H1 (cell line): Measurements from ENCODE around the gene SNX25. TPM values are rescaled to one million over a fixed set of nuclear protein-coding genes. Genes with fewer than 3 reads are reported as not detected.

Experiments
- CTCF ChIA-PET: fragments of 300-600 bp; sonication (Branson Sonifier 250); formaldehyde crosslinking; loops from one replicate; lab custom pipeline; 2021; ENCODE audit not compliant: partially characterized antibody; lab: Charles Lee
- POLR2A ChIA-PET: fragments of 300-600 bp; sonication (Branson Sonifier 250); formaldehyde crosslinking; loops from one replicate; lab custom pipeline; 2021; ENCODE audit warnings: inconsistent platforms; ENCODE audit not compliant: partially characterized antibody; lab: Charles Lee
- DNase-seq, 2 experiments: peaks; one replicate each; pipeline versions ENCODE4 v3.0.0 to v3.0.0-alpha.2; 2010 to 2022; ENCODE audit warnings: low spot score in 2 of 2, low read depth in 1 of 2, mixed read lengths in 1 of 2
- FAIRE-seq: peaks from 2 replicates; lab custom pipeline; 2011; peaks lifted over from hg19 to GRCh38; lab: Jason Lieb, UNC
- H2AFZ ChIP-seq: 2 replicates; pipeline ENCODE4 v1.8.1; 2012; ENCODE audit warnings: low read length, inconsistent platforms
- H2AK5ac ChIP-seq: 2 replicates; pipeline ENCODE4 v1.6.1; 2013; ENCODE audit warnings: low read depth, low read length
- H2BK120ac ChIP-seq: replicated peaks from 2 replicates; pipeline ENCODE3; 2013; ENCODE audit warnings: low read depth, low read length, inconsistent platforms
- H2BK12ac ChIP-seq: 2 replicates; pipeline ENCODE4 v1.6.1; 2013; ENCODE audit warnings: low read depth, low read length
- H2BK15ac ChIP-seq: 2 replicates; pipeline ENCODE4 v1.6.1; 2013; ENCODE audit warnings: low read length
- H2BK20ac ChIP-seq: 2 replicates; pipeline ENCODE4 v1.6.1; 2013; ENCODE audit warnings: low read length
- H2BK5ac ChIP-seq: 2 replicates; pipeline ENCODE4 v1.6.1; 2013; ENCODE audit warnings: low read depth, low read length
- H3K14ac ChIP-seq: 2 replicates; pipeline ENCODE4 v1.6.1; 2013; ENCODE audit warnings: inconsistent platforms; ENCODE audit not compliant: insufficient read length
- H3K18ac ChIP-seq: 2 replicates; pipeline ENCODE4 v1.6.1; 2013; ENCODE audit warnings: low read length; ENCODE audit errors: extremely low read depth
- H3K23ac ChIP-seq: 2 replicates; pipeline ENCODE4 v1.6.1; 2013; ENCODE audit warnings: inconsistent platforms; ENCODE audit not compliant: insufficient read length
- H3K23me2 ChIP-seq: 2 replicates; pipeline ENCODE4 v1.6.1; 2013; ENCODE audit warnings: low read depth, low read length
- H3K27ac ChIP-seq: 2 replicates; pipeline ENCODE4 v1.6.1; 2011; ENCODE audit warnings: low read depth, low read length, inconsistent platforms
- H3K27me3 ChIP-seq, 4 experiments: replicated peaks in 1 of 4; 1 replicate in 1 of 4; 2 replicates in 3 of 4; pipeline versions ENCODE4 v1.6.1 to v1.8.1; 2011 to 2013; ENCODE audit warnings: low read length in 3 of 4, mild to moderate bottlenecking in 3 of 4, inconsistent platforms in 2 of 4, mixed read lengths in 2 of 4, moderate library complexity in 1 of 4; ENCODE audit not compliant: control insufficient read depth in 3 of 4, insufficient read depth in 3 of 4; ENCODE audit errors: extremely low read depth in 1 of 4
- H3K36me3 ChIP-seq, 4 experiments: 2 replicates each; pipeline versions ENCODE4 v1.6.1 to v1.8.1; 2011 to 2013; ENCODE audit warnings: mild to moderate bottlenecking in 4 of 4, low read length in 3 of 4, moderate library complexity in 2 of 4, control low read depth in 1 of 4, inconsistent platforms in 1 of 4; ENCODE audit not compliant: insufficient read depth in 4 of 4, control insufficient read depth in 2 of 4
- H3K4ac ChIP-seq: replicated peaks from 2 replicates; pipeline ENCODE3; 2013; ENCODE audit warnings: low read length, low read depth, mixed read lengths, inconsistent platforms; ENCODE audit not compliant: insufficient read length
- H3K4me1 ChIP-seq, 4 experiments: replicated peaks in 1 of 4; 1 replicate in 1 of 4; 2 replicates in 3 of 4; pipeline versions ENCODE4 v1.6.1 to v1.8.1; 2011 to 2013; ENCODE audit warnings: low read length in 3 of 4, inconsistent platforms in 2 of 4, mixed read lengths in 1 of 4; ENCODE audit not compliant: insufficient read depth in 4 of 4, control insufficient read depth in 3 of 4
- H3K4me2 ChIP-seq, 2 experiments: 2 replicates each; pipeline versions ENCODE4 v1.6.1 to v1.8.1; 2011 to 2013; ENCODE audit warnings: low read depth in 2 of 2, low read length in 2 of 2, control low read depth in 1 of 2, inconsistent platforms in 1 of 2, mild to moderate bottlenecking in 1 of 2; ENCODE audit not compliant: insufficient read depth in 1 of 2
- H3K4me3 ChIP-seq, 4 experiments: fragments of 200-600, 300-600 bp in 1 of 4; sonication (generic), shearing (Covaris generic), sonication (Bioruptor Twin) in 1 of 4; 2 replicates each; pipeline versions ENCODE4 v1.5.1 to v1.8.1; 2011 to 2016; ENCODE audit warnings: low read length in 4 of 4, low read depth in 3 of 4, control low read depth in 2 of 4, inconsistent platforms in 2 of 4, mild to moderate bottlenecking in 2 of 4, mixed read lengths in 1 of 4, moderate library complexity in 1 of 4; ENCODE audit not compliant: insufficient read depth in 2 of 4; ENCODE audit errors: extremely low read depth in 1 of 4
- H3K56ac ChIP-seq: replicated peaks from 2 replicates; pipeline ENCODE3; 2013; ENCODE audit warnings: low read depth, mild to moderate bottlenecking, mixed read lengths, low read length, inconsistent platforms; ENCODE audit not compliant: insufficient read length
- H3K79me1 ChIP-seq: 2 replicates; pipeline ENCODE4 v1.6.1; 2013; ENCODE audit warnings: low read depth, low read length, control low read depth
- H3K79me2 ChIP-seq, 2 experiments: 2 replicates each; pipeline versions ENCODE4 v1.6.1 to v1.8.1; 2012 to 2013; ENCODE audit warnings: low read length in 2 of 2, mild to moderate bottlenecking in 2 of 2, inconsistent platforms in 1 of 2; ENCODE audit not compliant: insufficient read depth in 2 of 2, control insufficient read depth in 1 of 2
- H3K9ac ChIP-seq, 4 experiments: replicated peaks in 1 of 4; 1 replicate in 1 of 4; 2 replicates in 3 of 4; pipeline versions ENCODE4 v1.6.1 to v1.8.1; 2011 to 2013; ENCODE audit warnings: low read depth in 3 of 4, low read length in 3 of 4, control low read depth in 2 of 4, mild to moderate bottlenecking in 2 of 4, moderate library complexity in 2 of 4, inconsistent platforms in 1 of 4; ENCODE audit errors: extremely low read depth in 1 of 4
- H3K9me3 ChIP-seq, 2 experiments: 2 replicates each; pipeline versions ENCODE4 v1.6.1 to v1.8.1; 2012 to 2013; ENCODE audit warnings: mild to moderate bottlenecking in 2 of 2, moderate library complexity in 2 of 2, control low read depth in 1 of 2, inconsistent platforms in 1 of 2, low read depth in 1 of 2, low read length in 1 of 2, mixed read lengths in 1 of 2; ENCODE audit not compliant: insufficient read depth in 2 of 2
- H4K20me1 ChIP-seq, 2 experiments: replicated peaks in 1 of 2; 2 replicates each; pipeline versions ENCODE3 to v1.8.1; 2011 to 2013; ENCODE audit warnings: inconsistent platforms in 2 of 2, low read length in 2 of 2, mild to moderate bottlenecking in 1 of 2; ENCODE audit not compliant: insufficient read depth in 2 of 2, control insufficient read depth in 1 of 2
- H4K5ac ChIP-seq: 2 replicates; pipeline ENCODE4 v1.6.1; 2013; ENCODE audit warnings: low read length, low read depth, mixed read lengths, inconsistent platforms; ENCODE audit not compliant: insufficient read length
- H4K8ac ChIP-seq: 2 replicates; pipeline ENCODE4 v1.8.0; 2013; ENCODE audit warnings: mild to moderate bottlenecking, moderate library complexity, low read length, inconsistent platforms; ENCODE audit not compliant: insufficient read depth; ENCODE audit errors: extremely low read depth
- H4K91ac ChIP-seq: replicated peaks from 2 replicates; pipeline ENCODE3; 2013; ENCODE audit warnings: low read length, mixed read lengths, inconsistent platforms; ENCODE audit not compliant: insufficient read length
- ASH2L ChIP-seq: fragments of 200-600, 300-600 bp; sonication (generic); IDR thresholded peaks from one replicate; pipeline ENCODE4 v1.7.1; 2017; ENCODE audit warnings: low read length
- BACH1 ChIP-seq: IDR thresholded peaks from 2 replicates; pipeline ENCODE4 v1.6.1; 2012; ENCODE audit warnings: low read length, improper control_type of control experiment
- CBX5 ChIP-seq: fragments of 300-800, 300-1000 bp; sonication (generic); IDR thresholded peaks from 2 replicates; pipeline ENCODE4 v1.7.1; 2016; ENCODE audit warnings: antibody characterized with exemption, low read length, low read depth
- JUN ChIP-seq: IDR thresholded peaks from 2 replicates; pipeline ENCODE4 v1.6.1; 2011; ENCODE audit warnings: low read depth, mild to moderate bottlenecking, improper control_type of control experiment, low read length
- JUND ChIP-seq: IDR thresholded peaks from 2 replicates; pipeline ENCODE4 v1.6.1; 2011; ENCODE audit warnings: mild to moderate bottlenecking, improper control_type of control experiment, low read length
- KDM5A ChIP-seq: fragments of 200-600 bp; IDR thresholded peaks from 2 replicates; pipeline ENCODE4 v1.7.1; 2012; ENCODE audit warnings: mild to moderate bottlenecking, low read length, inconsistent platforms, mixed read lengths
- NANOG ChIP-seq: IDR thresholded peaks from 2 replicates; pipeline ENCODE4 v1.6.1; 2011; ENCODE audit warnings: low read length, low read depth, mild to moderate bottlenecking, inconsistent platforms; ENCODE audit not compliant: insufficient read depth, poor library complexity, severe bottlenecking
- RAD21 ChIP-seq, 2 experiments: IDR thresholded peaks in 1 of 2; conservative IDR thresholded peaks in 1 of 2; 2 replicates each; pipeline ENCODE4 v1.6.1; 2011; ENCODE audit warnings: low read depth in 2 of 2, low read length in 2 of 2, improper control_type of control experiment in 1 of 2, inconsistent platforms in 1 of 2, mild to moderate bottlenecking in 1 of 2, moderate library complexity in 1 of 2
- RXRA ChIP-seq: IDR thresholded peaks from 2 replicates; pipeline ENCODE4 v1.6.1; 2011; ENCODE audit warnings: low read depth, mild to moderate bottlenecking, low read length, moderate library complexity; ENCODE audit not compliant: insufficient read depth
- SAP30 ChIP-seq: fragments of 300-600 bp; sonication (generic); IDR thresholded peaks from 2 replicates; pipeline ENCODE4 v1.7.1; 2012; ENCODE audit warnings: low read length, moderate library complexity, mild to moderate bottlenecking, inconsistent platforms; ENCODE audit not compliant: insufficient read depth, insufficient replicate concordance
- SIN3A ChIP-seq, 2 experiments: IDR thresholded peaks in 1 of 2; conservative IDR thresholded peaks in 1 of 2; 2 replicates each; pipeline ENCODE4 v1.6.1; 2011 to 2012; ENCODE audit warnings: low read length in 2 of 2, improper control_type of control experiment in 1 of 2, low read depth in 1 of 2, mild to moderate bottlenecking in 1 of 2
- SP2 ChIP-seq: IDR thresholded peaks from 2 replicates; pipeline ENCODE4 v1.6.1; 2012; ENCODE audit warnings: mild to moderate bottlenecking, low read length, inconsistent platforms
- TAF1 ChIP-seq: IDR thresholded peaks from 2 replicates; pipeline ENCODE4 v1.6.1; 2011; ENCODE audit warnings: mild to moderate bottlenecking, low read depth, low read length
- TBP ChIP-seq: IDR thresholded peaks from 2 replicates; pipeline ENCODE4 v1.6.1; 2011; ENCODE audit warnings: low read depth, low read length, improper control_type of control experiment
- ZNF274 ChIP-seq: IDR thresholded peaks from 2 replicates; pipeline ENCODE4 v1.7.0; 2012; ENCODE audit warnings: low read length, borderline replicate concordance; ENCODE audit errors: extremely low read depth
- WGBS, 2 experiments: shearing (Covaris generic) in 1 of 2; methylation state at CpG; one replicate each; pipeline versions ENCODE4 v1.1.6 to v1.1.7; 2013 to 2015; ENCODE audit warnings: low lambda C conversion rate in 2 of 2, mixed read lengths in 2 of 2, inconsistent platforms in 1 of 2, low coverage in 1 of 2, missing lambda C conversion rate in 1 of 2; ENCODE audit not compliant: insufficient replicate concordance in 2 of 2, insufficient coverage in 1 of 2, insufficient read length in 1 of 2; ENCODE audit errors: extremely low coverage in 1 of 2, missing lambda C conversion rate in 1 of 2; 5-methylcytosine and 5-hydroxymethylcytosine counted together
- polyA plus RNA-seq, 7 experiments: library from polyadenylated mRNA; depleted of rRNA in 3 of 7; stranded (reverse) in 5 of 7; unstranded in 2 of 7; fragments of >200 nt in 5 of 7; fragments of 200-250 nt in 2 of 7; gene quantifications; 1 replicate in 5 of 7; 2 replicates in 1 of 7; 4 replicates in 1 of 7; pipeline versions ENCODE4 v1.2.1 to v1.2.3, GENCODE V29; 2011 to 2013; ENCODE audit warnings: missing spikeins in 2 of 7, mixed read lengths in 2 of 7
- total RNA-seq: library from RNA; stranded (reverse); fragmentation: NEBNext Ultra II Directional; extraction: Animal tissue kit (Norgen Biotek cat#: 25700); gene quantifications from 2 replicates; pipeline ENCODE4 v1.2.1, GENCODE V29; 2021

Gene SNX25
- total and polyA plus RNA-seq, 2 of the 8 experiments (the other 6 are each of a cell fraction or from before 2014, with no cell fraction given) = 5.4 to 19.9 TPM

- Histone ChIP-seq H3K4me3 (no peak overlapping the region), H3K4me2 (no peak overlapping the region), H3K9me3 (no peaks in the 10 kb centered on the region), H3K23ac (no peak overlapping the region), H3K18ac (no peak overlapping the region), H3K36me3 (peaks cover 0 to 24% (median 1%) of the 10 kb centered on the region in 4 experiments; a peak in 5 of 8 replicates), H4K8ac (no peak overlapping the region), H2AK5ac (no peak overlapping the region), H4K91ac (no peak overlapping the region), H2AFZ (no peak overlapping the region), H2BK5ac (no peak overlapping the region), H3K9ac (no peak overlapping the region), H3K56ac (no peak overlapping the region), H2BK12ac (no peak overlapping the region), H2BK120ac (no peak overlapping the region), H4K5ac (no peak overlapping the region), H3K27ac (no peak overlapping the region), H3K14ac (no peak overlapping the region), H3K4ac (no peak overlapping the region), H3K4me1 (peaks cover 0 to 9% (median 1%) of the 10 kb centered on the region in 4 experiments; a peak in 4 of 7 replicates), H3K27me3 (no peaks in the 10 kb centered on the region), H3K23me2 (no peaks in the 10 kb centered on the region), H3K79me1 (no peaks in the 10 kb centered on the region), H2BK20ac (no peak overlapping the region), H3K79me2 (no peaks in the 10 kb centered on the region), H4K20me1 (no peaks in the 10 kb centered on the region), H2BK15ac (no peak overlapping the region)
- no peak for FAIRE-seq
- ChIA-PET POLR2A (interaction anchor here (1.2 kb wide), 2 partner anchors 18 to 20 kb away, joined by 3 read pairs; no protein-coding TSS in a partner anchor), CTCF (no interaction called here)
- no peak for DNase-seq
- WGBS, 2 experiments = 92% methylated on average over 12 of the region's 13 CpGs; no CpG with 5 or more reads in 1 of the 2 experiments
- TF ChIP-seq TBP (no peak), SAP30 (no peak), TAF1 (no peak), RAD21 (IDR thresholded peaks at IDR 0.05 in 1 of 2, conservative IDR thresholded peaks at IDR 0.05 in 1 of 2; ENCODE audit: low read depth in 2 of 2, low read length in 2 of 2) (no peak), BACH1 (no peak), CBX5 (no peak), RXRA (no peak), JUN (no peak), SP2 (no peak), SIN3A (conservative IDR thresholded peaks at IDR 0.05 in 1 of 2, IDR thresholded peaks at IDR 0.05 in 1 of 2; ENCODE audit: low read depth in 1 of 2, low read length in 2 of 2) (no peak), NANOG (no peak), ZNF274 (no peak), JUND (no peak), ASH2L (no peak), KDM5A (no peak)
Measured at GRCh38 chr4:185351691-185352090, 142.3 kb downstream of the SNX25 start.
